Ovary (tissue), 9 donors: ENCODE data around the gene FAM53B. TPM values are rescaled to one million over a fixed set of nuclear protein-coding genes. Genes with fewer than 3 reads are reported as not detected.

Experiments
- DNase-seq, 5 donors: peaks; one replicate each; pipeline ENCODE4 v3.0.0-alpha.2; 2019 to 2020
- H3K27ac ChIP-seq, 2 donors: fragments of 200-600 bp; one replicate each; pipeline versions ENCODE4 v1.5.1 to v1.8.0; 2019 to 2022
- H3K27me3 ChIP-seq: fragments of 200-600 bp; one replicate; pipeline ENCODE4 v1.8.0; 2022
- H3K36me3 ChIP-seq: fragments of 200-600 bp; sonication (generic); one replicate; pipeline ENCODE4 v1.5.1; 2019
- H3K4me1 ChIP-seq: one replicate; pipeline ENCODE4 v1.8.1; 2013; ENCODE audit warnings: mild to moderate bottlenecking, moderate library complexity; ENCODE audit not compliant: insufficient read depth
- H3K4me3 ChIP-seq: fragments of 200-600 bp; sonication (generic); one replicate; pipeline ENCODE4 v1.5.1; 2017
- H3K9me3 ChIP-seq, 2 donors: fragments of 200-600 bp in 1 of 2; sonication (generic) in 1 of 2; one replicate each; pipeline versions ENCODE4 v1.5.1 to v1.8.1; 2013 to 2019; ENCODE audit warnings: mild to moderate bottlenecking in 1 of 2, moderate library complexity in 1 of 2
- EP300 ChIP-seq: sonication (generic); formaldehyde crosslinking; IDR thresholded peaks from one replicate; pipeline ENCODE4 v1.6.1; 2017; ENCODE audit warnings: antibody characterized with exemption
- POLR2A ChIP-seq: fragments of 450-650 bp; IDR thresholded peaks from one replicate; pipeline ENCODE4 v1.6.1; 2017; ENCODE audit warnings: antibody characterized with exemption, mild to moderate bottlenecking, moderate library complexity
- WGBS, 3 donors: extraction: QIAGEN DNeasy Blood & Tissue Kit in 1 of 3; methylation state at CpG; one replicate each; pipeline versions ENCODE4 v1.1.5 to v1.1.7; 2013 to 2017; 5-methylcytosine and 5-hydroxymethylcytosine counted together
- intact Hi-C, 4 donors: fragments of 100-400 bp; cut with DNase I; formaldehyde crosslinking; loops; one replicate each; pipeline versions ENCODE4 v1.11.0 to v1.15.1; 2022 to 2023
- polyA plus RNA-seq, 2 donors: library from polyadenylated mRNA; stranded (reverse); fragments of 200-250 nt in 1 of 2; fragments of 350-450 nt in 1 of 2; fragmentation: Illumina TruSeq in 1 of 2; extraction: RNeasy Lipid Tissue Mini Kit (QIAGEN cat#74804) in 1 of 2; gene quantifications; one replicate each; pipeline ENCODE4 v1.2.3, GENCODE V29; 2013 to 2014
- total RNA-seq, 7 donors: library from RNA; depleted of rRNA in 2 of 7; stranded (reverse); fragments of >200 nt in 2 of 7; fragmentation: NEBNext Ultra II Directional in 3 of 7; extraction: Animal tissue kit (Norgen Biotek cat#: 25700) in 3 of 7; gene quantifications; one replicate each; pipeline versions ENCODE4 v1.1.0 to v1.2.4, GENCODE V29; 2016 to 2023
- TF ChIP-seq, protein P1 (sequence below), 3 donors: fragments of 450-650 bp in 2 of 3; fragments of 200-600 bp in 1 of 3; IDR thresholded peaks; one replicate each; pipeline versions ENCODE4 v1.5.1 to v1.8.0; 2016 to 2022; ENCODE audit warnings: antibody characterized with exemption in 3 of 3, mild to moderate bottlenecking in 1 of 3
- donor health status: DM: no; HTN: no; CAD: no; lungs with moderate emphysema.
- donor health status: DM: no; HTN: no; CAD: no.
- donor health status: Bipolar disorder and iron deficiency.
- donor health status: DM: yes; HTN: yes; CAD: no.
- donor health status: DM: no; HTN: no; CAD: no.
- donor health status: DM: yes; HTN: yes; CAD: no.

The FAM53B gene
- total and polyA plus RNA-seq, 9 donors: 9.7 to 77.6 (median 45.5) TPM

DNA sequence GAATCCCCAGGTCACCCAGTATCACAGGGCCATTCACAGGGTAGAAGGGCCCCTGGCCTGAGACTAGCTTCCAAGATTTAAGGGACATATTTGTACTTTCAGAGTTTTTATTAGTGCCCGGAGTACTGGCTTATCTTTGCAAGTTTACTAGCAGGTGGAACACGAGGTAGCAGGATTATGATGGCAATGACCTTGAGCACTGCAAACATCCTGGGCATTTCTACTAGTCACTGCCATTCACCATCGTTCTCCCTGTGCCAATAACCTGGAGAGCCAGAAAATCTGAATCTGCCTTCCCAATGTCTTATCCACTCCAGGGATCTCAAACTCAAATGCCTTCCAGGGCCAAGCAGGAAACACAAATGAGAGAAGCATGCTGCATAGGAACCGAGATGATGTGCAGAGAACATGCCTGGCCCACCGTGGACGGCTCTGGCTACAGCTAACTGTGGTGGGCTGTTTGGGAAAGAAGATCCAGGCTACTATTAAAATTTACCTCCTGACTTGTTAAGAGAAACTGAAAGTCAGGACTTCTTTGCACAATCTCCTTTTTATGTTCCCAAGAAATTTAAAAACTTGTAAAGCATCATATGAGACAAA lies 16.7 kb downstream of the FAM53B start:
- peak overlapping the region; percentile 48 to 52 for H3K27ac ChIP-seq
- peak in 2 of 5 donors; percentile 14 to 20 for DNase-seq
- no peaks in the 10 kb centered on the region for H3K36me3 ChIP-seq
- 50 to 63% (median 60%) methylated on average over 6 of the region's 6 CpGs for WGBS, 3 donors
- peaks cover 52% of the 10 kb centered on the region for H3K4me1 ChIP-seq
- no peaks in the 10 kb centered on the region for H3K9me3 ChIP-seq
- H3K27me3 ChIP-seq: no peaks in the 10 kb centered on the region
- intact Hi-C loops: loop anchor here in 1 of 4 donors (10.0 kb wide), 1 partner anchor 83 kb away; no protein-coding TSS in a partner anchor
- no peak overlapping the region for H3K4me3 ChIP-seq
- no peak for TF ChIP-seq EP300
- TF ChIP-seq, protein P1, sequence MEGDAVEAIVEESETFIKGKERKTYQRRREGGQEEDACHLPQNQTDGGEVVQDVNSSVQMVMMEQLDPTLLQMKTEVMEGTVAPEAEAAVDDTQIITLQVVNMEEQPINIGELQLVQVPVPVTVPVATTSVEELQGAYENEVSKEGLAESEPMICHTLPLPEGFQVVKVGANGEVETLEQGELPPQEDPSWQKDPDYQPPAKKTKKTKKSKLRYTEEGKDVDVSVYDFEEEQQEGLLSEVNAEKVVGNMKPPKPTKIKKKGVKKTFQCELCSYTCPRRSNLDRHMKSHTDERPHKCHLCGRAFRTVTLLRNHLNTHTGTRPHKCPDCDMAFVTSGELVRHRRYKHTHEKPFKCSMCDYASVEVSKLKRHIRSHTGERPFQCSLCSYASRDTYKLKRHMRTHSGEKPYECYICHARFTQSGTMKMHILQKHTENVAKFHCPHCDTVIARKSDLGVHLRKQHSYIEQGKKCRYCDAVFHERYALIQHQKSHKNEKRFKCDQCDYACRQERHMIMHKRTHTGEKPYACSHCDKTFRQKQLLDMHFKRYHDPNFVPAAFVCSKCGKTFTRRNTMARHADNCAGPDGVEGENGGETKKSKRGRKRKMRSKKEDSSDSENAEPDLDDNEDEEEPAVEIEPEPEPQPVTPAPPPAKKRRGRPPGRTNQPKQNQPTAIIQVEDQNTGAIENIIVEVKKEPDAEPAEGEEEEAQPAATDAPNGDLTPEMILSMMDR (IDR thresholded peaks at IDR 0.05): no peak
- TF ChIP-seq POLR2A: no peak

DNA sequence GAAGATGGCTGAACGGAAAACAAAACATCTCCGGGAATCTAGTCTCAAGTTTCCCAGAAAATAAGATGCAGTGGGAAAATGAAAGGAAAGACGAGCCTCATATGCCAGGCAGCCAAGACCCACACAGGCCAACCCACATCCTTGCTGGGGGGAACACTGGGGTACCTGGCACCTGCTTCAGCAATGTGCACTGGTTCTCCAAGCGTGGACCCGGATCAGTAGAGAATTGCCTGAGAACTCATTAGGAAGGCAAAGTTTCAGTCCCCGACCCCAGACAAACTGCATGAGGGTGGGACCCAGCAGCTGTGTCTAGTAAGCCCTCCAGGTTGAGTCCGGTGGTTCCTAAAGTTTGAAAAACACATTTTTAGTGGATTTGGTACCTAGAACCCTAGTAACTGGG lies 18.4 kb downstream of the FAM53B start:
- 85 to 94% (median 90%) methylated on average over 7 of the region's 7 CpGs for WGBS, 3 donors
- peak in 3 of 5 donors; percentile 10 to 23 (median 15) for DNase-seq

GRCh38 chr10:124725171-124725631 lies 19.0 kb downstream of the FAM53B start:
- Histone ChIP-seq H3K4me1 (peaks cover 50% of the 10 kb centered on the region), H3K36me3 (no peaks in the 10 kb centered on the region), H3K4me3 (no peak overlapping the region), H3K9me3 (no peaks in the 10 kb centered on the region), H3K27me3 (no peaks in the 10 kb centered on the region), H3K27ac (peak overlapping the region in 1 of 2 donors; percentile 57)
- intact Hi-C loops: loop anchor here in 1 of 4 donors (10.0 kb wide), 1 partner anchor 80 kb away; no protein-coding TSS in a partner anchor
- TF ChIP-seq EP300 (no peak), POLR2A (no peak)
- TF ChIP-seq, protein P1 (IDR thresholded peaks at IDR 0.05): no peak
- 90 to 93% (median 92%) methylated on average over 9 of the region's 9 CpGs for WGBS, 3 donors
- peak in 4 of 5 donors; percentile 5 to 20 (median 14) for DNase-seq

More for the DNA sequence above, 18.4 kb downstream of the FAM53B start:
- TF ChIP-seq, protein P1 (IDR thresholded peaks at IDR 0.05): no peak
- TF ChIP-seq EP300 (no peak), POLR2A (no peak)
- intact Hi-C loops: loop anchor here in 1 of 4 donors (10.0 kb wide), 1 partner anchor 81 kb away; no protein-coding TSS in a partner anchor
- Histone ChIP-seq H3K4me1 (peaks cover 50% of the 10 kb centered on the region), H3K27me3 (no peaks in the 10 kb centered on the region), H3K36me3 (no peaks in the 10 kb centered on the region), H3K4me3 (no peak overlapping the region), H3K9me3 (no peaks in the 10 kb centered on the region), H3K27ac (no peak overlapping the region)

DNA sequence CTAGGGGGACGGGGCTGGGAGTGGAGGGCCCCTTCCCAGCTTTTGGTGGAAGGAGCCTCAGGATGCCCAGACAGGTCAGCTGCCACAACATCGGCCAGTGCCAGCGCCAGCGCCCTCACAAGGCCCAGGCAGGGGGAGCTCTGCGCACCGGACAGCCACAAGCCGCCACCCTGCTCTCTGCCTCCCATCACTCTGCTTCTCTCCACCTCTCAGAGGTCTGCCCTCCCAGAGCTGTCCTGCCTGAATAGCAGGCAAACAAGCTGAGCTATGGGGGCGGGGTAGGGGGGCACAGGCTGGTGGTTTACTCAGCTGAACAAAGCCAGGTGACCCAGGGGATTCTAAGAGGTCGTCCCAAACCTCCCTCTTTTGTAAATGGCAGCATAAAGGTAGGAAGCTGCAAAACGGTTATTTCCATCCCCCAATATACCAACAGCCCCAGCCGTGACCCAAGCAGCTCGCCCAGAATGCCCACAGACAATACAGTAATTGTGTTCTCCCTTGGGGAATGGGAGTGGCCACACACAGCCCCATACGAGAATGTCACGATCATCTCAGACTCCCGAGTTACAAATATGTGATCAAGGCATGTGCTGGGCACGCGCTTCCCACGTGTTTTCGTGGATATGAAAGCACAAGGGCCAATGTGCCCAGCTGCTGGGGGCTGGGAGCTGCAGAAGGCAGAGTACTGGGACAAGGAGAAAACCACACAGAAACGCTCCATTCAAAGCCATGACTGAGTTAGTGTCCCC lies 19.7 kb downstream of the FAM53B start:
- intact Hi-C loops: loop anchor here in 1 of 4 donors (10.0 kb wide), 1 partner anchor 80 kb away; no protein-coding TSS in a partner anchor
- Histone ChIP-seq H3K27me3 (no peaks in the 10 kb centered on the region), H3K36me3 (no peaks in the 10 kb centered on the region), H3K4me3 (no peak overlapping the region), H3K27ac (peak overlapping the region; percentile 57), H3K4me1 (peaks cover 47% of the 10 kb centered on the region), H3K9me3 (no peaks in the 10 kb centered on the region)
- peak in 2 of 5 donors; percentile 36 to 46 for DNase-seq
- TF ChIP-seq, protein P1 (IDR thresholded peaks at IDR 0.05): no peak
- TF ChIP-seq EP300: no peak
- WGBS, 3 donors: 65 to 76% (median 68%) methylated on average over 19 to 20 of the region's 20 CpGs
